NCI-H2107 treated with DMSO at 0.1 percent for 48 hours (cell line): ENCODE measurements around the gene SLC13A4.
"Not testable (repeated sequence)": the region's sequence is repeated elsewhere in the genome, so short reads cannot be mapped to it uniquely, and the experiment has no call there.

Experiments used
- DNase-seq: peaks from one replicate; lab custom pipeline; 2025; ENCODE audit not compliant: unreplicated experiment; lab: John Stamatoyannopoulos, UW

The SLC13A4 gene

DNA sequence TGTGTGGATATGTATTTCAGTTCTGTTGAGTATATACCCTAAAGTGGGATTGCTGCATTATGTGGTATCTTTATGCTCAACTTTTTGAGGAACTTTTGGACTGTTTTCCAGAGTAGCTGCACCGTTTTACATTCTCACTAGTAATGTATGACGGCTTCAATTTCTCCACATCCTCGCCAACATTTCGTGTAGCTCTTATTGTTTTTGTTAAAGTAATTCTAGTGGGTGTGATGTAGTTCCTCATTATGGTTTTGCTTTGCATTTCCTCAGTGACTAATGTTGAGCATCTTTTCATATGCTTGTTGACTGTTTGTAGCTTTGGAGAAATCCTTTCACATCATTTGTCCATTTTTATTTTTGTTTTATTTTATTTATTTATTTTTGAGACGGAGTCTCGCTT lies 61.1 kb downstream of the SLC13A4 start:
- no peak for DNase-seq

DNA sequence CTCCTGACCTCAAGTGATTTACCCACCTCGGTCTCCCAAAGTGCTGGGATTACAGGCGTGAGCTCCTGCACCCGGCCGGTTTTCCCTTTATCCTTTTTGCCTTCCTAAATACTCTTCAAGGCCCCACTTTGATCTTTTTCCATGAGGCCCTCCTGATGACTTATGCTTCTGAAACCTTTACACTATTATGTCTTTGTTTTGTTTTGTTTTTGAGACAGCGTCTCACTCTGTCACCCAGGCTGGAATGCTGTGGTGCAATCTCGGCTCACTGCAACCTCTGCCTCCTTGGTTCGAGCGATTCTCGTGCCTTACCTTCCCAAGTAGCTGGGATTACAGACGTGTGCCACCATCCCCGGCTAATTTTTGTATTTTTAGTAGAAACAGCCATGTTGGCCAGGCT lies 61.8 kb downstream of the SLC13A4 start:
- DNase-seq, result no peak

DNA sequence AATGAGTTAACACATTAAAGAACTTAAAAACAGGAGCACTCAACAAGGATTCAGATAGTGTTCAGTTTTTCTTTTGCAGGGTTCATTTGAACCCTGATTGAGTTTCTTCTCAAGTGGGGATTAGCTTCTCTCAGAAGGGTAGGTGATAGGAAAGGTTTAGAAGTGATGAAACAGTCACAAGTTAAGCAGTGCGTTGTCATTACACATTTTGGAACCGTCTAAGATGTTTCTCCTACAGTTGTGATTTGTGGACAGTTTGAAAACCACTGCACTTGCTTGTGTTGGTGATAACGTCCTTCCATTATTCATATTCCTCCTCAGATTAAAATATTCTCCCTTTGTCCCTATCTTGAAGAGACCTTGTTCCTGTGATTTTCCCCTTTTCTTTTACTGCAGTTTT lies 62.9 kb downstream of the SLC13A4 start:
- no peak for DNase-seq

DNA sequence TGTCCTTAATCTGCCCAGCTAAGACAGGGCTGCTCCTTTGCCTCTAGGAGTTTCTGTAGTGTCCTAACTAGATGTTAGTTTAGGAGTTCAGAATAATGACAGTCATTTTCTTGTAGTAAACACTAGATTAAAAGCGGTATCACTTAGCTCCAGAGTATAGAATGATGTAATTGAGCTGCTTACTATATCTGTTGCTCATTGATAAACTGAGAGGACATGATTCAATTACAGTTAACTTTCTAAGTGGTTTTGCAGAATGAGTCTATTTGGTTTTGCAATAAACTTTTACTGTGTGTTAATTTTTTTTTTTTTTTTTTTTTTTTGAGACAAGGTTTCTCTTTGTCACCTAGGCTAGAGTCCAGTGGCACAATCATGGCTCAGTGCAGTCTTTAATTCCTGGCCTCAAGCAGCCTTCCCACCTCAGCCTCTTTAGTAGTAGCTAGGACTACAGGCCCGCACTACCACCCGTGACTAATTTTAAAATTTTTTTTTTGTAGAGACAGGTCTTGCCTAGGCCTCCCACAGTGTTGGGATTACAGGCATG lies 63.9 kb downstream of the SLC13A4 start:
- DNase-seq, result no peak

DNA sequence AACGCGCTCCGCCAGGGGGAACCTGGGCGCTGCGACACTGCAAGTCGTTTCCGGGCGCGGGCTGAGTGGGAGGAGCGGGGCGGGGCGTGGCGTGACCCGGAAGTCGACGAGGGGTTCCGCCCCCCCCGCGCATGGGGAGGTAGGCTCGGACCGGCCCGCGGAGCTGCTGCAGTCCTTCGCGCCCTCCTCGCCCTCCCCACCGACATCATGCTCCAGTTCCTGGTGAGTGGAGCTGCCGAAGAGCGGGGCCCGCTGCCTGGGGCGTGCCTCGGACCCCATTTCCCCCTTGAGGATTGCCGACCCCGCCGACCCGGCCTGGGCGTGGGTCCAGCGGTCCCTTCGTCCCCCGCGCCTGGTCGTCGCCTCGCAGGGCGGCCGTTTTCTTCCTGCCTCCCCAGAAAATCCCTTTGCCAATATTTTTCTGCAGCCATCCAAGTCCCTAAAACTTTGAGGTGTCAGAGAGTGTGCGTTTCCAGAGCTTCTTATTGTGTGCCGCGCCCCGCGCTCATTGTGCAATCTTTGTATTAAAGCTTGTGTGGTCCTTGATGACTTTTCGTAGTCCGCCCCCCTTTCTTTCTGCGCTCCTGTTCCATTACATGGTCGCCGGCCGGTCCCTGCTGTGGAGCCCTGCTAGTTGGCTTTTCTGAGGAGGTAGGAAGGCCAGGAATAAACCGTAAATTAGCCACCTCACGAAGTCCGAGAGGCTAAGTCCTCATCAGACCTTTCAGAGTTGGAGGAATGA lies 65.4 kb downstream of the SLC13A4 start, which contains the start of gene STMP1:
Gene STMP1 (plus strand): TSS at position 142 of the 742 bp plus-strand sequence.
- DNase-seq, result peak; percentile 82

DNA sequence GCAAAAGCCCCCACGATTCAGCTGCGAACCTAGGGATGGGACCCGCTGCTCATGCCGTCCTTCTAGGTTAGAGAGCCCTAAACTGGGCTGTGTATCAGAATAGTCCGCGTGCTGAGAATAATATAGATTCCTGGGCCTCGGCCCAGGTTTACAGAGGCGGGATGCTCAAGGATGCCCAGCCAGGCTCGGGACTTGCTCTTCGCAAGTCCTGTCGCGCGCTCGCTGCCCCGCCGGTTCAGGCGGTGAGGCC lies 65.9 kb downstream of the SLC13A4 start:
- no peak for DNase-seq

DNA sequence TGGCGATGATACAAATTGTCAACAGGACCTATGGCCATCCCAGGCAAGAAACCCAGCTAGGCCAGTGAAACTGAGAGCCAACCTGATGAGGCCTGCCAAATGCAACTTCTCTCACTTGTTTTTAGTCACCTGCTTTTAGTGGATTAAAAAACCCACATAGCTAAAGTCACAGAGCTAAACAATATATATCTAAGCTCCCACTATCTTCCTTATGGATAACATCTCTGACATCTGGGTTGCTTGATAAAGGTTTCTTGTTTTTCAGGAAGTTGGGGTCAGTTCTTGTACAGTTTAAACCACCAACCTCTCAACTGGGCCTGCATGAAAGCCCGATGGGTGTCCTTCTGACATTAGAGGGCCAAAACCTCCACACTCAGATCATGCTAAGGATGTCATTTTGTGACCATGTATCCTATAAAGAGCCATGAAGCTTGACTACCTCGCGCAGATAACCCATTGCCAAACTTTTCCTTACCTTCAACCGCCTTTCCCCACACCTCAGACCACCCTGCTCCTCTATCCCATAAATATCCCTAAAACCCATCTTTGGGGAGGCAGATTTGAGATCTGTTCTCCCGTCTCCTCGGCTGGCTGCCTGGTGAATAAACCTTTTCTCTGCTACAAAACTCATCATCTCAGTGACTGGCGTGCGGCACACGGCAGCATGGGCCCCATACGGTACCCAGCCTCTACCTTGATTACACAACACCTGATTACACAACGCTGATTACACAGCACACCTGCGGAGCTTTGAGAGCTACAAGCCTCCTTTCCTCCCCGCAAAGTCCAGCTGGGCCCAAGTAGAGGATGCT lies 66.5 kb downstream of the SLC13A4 start:
- DNase-seq, result peak; percentile 59

DNA sequence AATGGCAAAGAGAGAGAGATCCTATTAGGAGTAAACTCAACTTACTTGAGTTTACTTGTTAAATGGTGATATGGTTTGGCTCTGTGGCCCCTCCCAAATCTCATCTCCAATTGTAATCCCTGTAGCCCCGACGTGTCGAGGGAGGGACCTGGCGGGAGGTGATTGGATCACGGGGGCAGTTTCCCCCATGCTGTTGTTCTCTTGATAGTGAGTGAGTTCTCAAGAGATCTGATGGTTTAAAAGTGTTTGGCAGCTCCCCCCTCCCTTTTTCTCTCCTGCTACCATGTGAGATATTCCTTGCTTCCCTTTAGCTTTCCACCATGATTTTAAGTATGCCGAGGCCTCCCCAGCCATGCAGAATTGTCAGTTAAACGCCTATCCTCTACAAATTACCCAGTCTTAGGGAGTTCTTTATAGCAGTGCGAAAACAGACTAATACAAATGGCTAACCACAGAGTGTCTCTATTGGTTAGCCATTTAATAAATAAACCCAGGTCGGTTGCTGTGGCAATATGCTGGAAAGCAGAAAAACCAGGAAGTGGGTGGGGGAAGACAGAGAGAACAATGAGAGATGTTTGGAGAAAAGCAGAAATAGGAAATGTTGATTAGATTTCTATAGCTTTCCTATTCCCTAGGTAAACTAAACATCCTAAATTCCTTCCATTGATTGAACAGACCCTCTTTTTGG lies 68.7 kb downstream of the SLC13A4 start:
- DNase-seq, result no peak

DNA sequence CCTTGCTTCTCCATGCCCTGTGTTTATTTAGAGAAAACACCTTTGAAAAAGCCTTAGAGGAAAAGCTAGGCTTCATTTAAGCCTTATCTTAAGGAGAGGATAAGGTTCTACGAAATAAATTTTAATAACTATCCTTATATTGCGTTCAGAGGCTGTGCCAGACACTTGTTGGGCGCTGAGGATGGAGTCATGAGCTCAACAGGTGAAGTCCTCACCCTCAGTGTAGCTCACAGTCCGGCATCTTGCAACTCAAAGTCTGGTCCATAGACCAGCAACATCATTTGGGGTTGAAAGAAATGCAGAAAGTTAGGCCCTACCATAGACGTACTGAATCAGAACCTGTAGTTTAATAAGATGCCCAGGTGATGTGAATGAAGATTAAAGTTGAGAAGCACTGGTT lies 69.4 kb downstream of the SLC13A4 start:
- DNase-seq, result no peak

DNA sequence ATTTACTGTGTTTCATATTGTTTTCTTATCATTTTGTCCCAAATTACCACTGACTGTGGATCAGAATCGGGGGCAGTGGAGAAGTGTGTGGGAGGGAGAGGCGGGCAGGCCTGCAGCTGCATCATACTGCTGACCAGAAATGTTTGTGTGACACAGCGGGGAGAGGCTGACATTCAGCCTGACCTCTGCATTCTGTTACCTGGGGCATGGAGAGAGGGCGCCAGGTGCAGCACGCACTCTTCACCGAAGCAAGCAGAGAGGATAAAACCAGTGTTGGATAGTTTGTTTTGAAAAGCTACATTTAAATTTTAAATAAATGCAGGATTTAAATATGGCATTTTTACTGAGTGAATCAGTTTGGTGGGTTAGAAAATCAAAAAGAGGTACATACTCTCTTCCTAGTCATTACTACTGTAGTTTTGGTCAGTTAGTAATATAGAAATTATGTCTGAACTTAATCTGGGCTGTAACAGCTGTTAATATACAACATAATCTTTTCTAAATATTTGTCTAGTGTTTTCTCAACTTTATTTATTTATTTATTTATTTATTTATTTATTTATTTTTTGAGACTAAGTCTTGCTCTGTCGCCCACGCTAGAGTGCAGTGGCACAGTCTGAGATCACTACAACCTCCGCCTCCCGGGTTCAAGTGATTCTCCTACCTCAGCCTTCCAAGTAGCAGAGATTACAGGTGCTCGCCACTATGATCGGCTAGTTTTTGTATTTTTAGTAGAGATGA lies 74.5 kb downstream of the SLC13A4 start:
- peak; percentile 11 for DNase-seq

DNA sequence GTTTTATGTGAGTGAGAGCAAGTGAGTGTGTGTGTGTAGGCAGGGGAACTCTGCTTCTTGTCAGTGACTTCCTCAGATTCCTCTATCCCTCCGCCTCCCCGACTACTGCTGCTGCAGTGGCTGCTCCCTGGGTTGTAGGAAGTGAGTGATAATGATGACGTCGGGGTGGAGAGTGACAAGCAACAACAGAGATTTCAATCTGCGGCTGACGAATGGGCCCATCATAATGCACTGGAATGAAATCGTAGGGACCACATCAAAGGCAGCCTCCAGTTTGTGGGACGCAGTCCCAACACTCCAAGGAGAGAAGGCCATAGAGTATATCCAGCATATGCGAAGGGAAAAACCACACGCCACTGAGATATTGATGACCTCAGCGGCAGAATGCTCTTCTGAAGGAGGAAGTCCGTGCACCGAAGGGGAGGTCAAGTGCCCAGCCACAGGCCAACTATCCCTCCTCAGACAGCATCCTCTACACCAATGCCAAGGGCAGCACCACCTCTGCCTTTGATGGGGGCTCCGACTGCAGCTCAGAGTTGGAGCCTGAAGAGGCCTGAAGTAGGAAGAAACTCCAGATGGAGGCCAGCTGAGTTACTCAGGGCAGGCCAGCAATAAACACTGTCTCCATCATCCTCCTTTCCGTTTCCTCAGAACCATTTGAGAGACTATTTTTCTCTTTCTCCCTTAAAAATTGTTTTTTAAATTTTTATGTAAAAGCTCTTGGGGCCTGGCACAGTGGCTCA lies 77.0 kb downstream of the SLC13A4 start:
- no peak for DNase-seq

DNA sequence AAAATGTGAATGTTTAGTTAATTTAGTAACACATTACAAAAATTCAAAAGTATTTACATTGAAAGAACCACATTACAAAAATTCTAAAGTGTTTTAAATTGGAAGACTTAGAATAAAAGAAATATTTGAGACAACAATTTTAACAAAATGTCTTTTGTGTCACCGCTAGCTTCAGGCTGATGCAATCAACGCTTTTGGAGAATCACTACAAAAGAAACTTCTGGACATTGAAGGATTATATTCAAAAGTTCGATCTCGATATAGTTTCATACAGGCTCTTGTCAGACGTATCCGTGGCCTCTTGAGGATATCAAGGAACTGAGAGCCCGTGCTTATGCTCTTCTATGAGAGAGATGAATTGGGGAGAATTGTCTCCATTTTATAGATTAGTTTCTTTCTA lies 79.8 kb downstream of the SLC13A4 start:
- no peak for DNase-seq

DNA sequence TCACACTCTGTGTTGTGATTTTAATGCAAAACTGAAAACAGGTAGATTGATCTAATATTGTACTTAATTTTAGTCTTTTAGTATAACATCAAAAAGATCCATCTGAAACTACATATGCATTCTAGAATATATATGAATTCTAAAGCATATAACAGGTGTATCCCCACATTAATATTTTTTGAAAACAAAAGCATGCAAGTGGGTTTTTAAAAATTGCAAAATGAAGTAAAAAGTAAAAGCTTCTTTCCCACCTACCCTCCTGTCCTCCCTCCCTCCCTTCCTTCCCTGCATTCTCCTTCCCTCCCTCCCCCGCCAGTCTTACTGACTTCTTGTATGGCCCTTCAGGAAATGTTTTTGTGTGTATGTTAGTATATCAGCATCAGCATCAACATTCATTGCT lies 80.2 kb downstream of the SLC13A4 start:
- DNase-seq, result no peak

DNA sequence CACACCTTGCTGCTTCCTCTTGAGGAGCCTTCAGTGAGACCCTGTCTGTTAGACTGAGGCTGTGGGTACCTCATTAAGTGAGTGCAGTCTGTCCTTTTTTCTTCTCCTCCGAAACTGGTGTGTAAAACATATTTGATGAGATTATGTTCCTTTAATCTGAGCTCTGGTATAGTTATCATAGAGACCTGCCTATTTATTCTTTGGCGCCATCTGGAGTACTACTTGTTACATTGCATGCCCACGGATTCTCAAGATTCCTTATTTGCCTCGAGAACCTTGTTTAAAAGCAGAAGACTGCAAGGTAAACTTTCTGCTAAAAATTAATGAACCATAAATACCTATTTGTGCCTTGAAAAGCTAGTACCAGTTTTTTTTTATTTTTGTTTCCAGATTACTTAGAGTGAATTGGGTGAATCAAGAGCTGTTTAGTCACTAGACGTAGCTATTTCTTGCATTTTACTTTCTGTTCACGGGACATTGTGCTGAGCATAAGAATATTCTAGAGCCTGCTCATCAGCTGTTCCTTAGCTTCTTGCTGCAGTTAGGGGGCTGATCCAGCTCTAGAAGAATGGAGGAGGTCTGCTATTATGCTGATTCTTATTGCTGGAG lies 82.6 kb downstream of the SLC13A4 start:
- peak; percentile 70 for DNase-seq

DNA sequence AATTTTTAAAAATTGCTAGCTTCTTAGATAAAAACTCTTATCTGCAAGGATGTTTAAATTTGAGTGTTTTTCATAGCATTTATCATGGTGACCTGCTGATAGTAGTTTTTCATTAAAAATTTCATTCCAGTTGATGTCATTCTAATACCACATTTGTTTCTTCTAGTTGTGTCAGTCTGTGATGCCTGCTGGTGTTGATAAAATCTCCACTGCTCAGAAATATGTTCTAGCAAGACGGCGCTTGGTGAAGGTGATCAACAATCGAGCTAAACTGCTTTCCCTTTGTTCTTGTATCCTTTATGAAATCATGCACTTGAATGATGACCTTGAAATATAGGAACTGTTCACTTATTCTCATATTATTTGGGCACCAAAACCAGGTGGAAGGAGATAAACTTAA lies 83.3 kb downstream of the SLC13A4 start:
- DNase-seq, result no peak

DNA sequence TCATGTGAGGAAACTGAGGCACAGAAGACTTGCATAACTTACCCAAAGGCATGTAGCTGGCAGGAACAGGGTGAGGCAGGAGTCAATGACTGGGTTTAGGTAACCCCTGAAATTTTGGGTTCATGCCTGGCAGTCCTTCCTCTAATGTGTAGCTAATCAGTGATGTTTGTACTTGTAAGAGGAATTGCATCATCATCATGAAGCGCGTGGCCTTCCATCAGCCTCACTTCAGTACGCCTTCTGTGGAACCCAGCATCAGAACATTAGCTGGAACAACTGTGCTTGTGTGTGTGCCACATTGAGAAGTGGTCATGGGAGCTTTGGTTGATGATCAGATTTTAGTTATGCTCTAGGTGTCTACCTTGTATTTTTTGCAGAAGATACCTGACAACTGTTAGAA lies 83.8 kb downstream of the SLC13A4 start:
- DNase-seq, result no peak

DNA sequence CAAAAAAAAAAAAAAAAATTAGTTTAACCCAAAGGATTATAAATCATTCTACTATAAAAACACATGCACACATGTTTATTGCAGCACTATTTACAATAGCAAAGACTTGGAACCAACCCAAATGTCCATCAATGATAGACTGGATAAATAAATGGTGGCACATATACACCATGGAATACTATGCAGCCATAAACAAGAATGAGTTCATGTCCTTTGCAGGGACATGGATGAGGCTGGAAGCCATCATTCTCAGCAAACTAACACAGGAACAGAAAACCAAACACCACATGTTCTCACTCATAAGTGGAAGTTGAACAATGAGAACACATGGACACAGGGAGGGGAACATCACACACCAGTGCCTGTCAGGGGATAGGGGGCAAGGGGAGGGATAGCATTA lies 88.3 kb downstream of the SLC13A4 start:
- DNase-seq, result not testable (repeated sequence)

DNA sequence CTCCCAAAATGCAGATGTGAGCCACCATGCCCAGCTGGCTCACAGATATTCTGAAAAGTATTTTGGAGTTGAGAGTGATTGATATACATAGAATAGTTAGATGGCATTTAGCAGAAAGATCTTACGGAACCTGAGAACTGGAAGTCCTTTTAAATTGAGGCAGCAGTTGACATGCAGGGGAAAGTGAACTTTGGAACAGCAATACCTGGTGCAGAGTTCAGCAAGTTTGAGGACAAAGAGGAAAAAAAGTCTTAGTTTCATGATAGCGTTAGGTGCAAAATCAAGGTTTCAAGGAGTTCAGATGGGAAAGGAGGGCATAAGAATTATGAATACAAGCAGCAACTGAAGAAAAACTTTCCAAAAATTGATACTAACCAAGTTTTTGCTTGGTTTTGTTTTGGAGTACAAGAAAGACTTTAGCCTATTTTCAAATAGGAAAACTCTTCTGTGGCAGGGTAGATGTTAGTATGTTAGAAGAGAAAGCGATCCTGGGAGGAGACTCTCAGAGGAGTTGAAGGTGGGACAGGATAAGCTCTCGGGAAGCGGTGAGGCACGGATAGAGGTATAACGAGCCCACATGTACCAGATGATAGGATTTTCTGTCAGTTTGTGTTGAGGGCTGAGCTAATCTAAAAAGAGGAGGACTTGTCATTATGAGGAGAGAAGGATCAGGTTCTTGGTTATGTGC lies 93.7 kb downstream of the SLC13A4 start:
- no peak for DNase-seq
